ENCODE measurements around the gene RBM15.

DNA sequence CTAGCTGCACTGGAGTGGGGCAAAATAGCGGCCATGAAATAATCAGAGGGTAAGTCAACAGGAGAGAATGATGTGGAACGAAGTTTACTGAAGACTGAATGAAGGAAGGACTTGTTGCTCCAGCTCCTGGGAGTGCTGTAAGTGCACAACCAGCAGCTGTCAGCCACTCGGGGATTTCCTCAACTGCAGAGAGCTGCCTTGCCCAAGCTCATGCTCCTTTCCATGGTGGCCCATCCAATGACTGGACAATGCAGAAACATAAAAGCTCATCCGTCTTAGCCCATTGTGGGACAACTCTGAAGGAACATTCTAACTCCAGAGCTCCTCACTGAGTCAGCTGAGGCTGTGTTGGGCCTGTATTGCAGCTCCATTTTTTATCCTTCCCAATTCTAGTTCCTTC, 21.1 kb upstream of the RBM15 start:
- no peak for TF ChIP-seq CTCF (IDR thresholded peaks at IDR 0.05)
- no peak for TF ChIP-seq POLR2A (IDR thresholded peaks at IDR 0.05)
